H1 (cell line): ENCODE results near the gene KCTD21. TPM values are rescaled to one million over a fixed set of nuclear protein-coding genes. Genes with fewer than 3 reads are reported as not detected.

ENCODE experiments used
- CTCF ChIA-PET: fragments of 300-600 bp; sonication (Branson Sonifier 250); formaldehyde crosslinking; loops from one replicate; lab custom pipeline; 2021; ENCODE audit not compliant: partially characterized antibody; lab: Charles Lee
- POLR2A ChIA-PET: fragments of 300-600 bp; sonication (Branson Sonifier 250); formaldehyde crosslinking; loops from one replicate; lab custom pipeline; 2021; ENCODE audit warnings: inconsistent platforms; ENCODE audit not compliant: partially characterized antibody; lab: Charles Lee
- DNase-seq, 2 experiments: peaks; one replicate each; pipeline versions ENCODE4 v3.0.0 to v3.0.0-alpha.2; 2010 to 2022; ENCODE audit warnings: low spot score in 2 of 2, low read depth in 1 of 2, mixed read lengths in 1 of 2
- FAIRE-seq: peaks from 2 replicates; lab custom pipeline; 2011; peaks lifted over from hg19 to GRCh38; lab: Jason Lieb, UNC
- H2AFZ ChIP-seq: 2 replicates; pipeline ENCODE4 v1.8.1; 2012; ENCODE audit warnings: low read length, inconsistent platforms
- H2AK5ac ChIP-seq: 2 replicates; pipeline ENCODE4 v1.6.1; 2013; ENCODE audit warnings: low read depth, low read length
- H2BK120ac ChIP-seq: replicated peaks from 2 replicates; pipeline ENCODE3; 2013; ENCODE audit warnings: low read depth, low read length, inconsistent platforms
- H2BK12ac ChIP-seq: 2 replicates; pipeline ENCODE4 v1.6.1; 2013; ENCODE audit warnings: low read depth, low read length
- H2BK15ac ChIP-seq: 2 replicates; pipeline ENCODE4 v1.6.1; 2013; ENCODE audit warnings: low read length
- H2BK20ac ChIP-seq: 2 replicates; pipeline ENCODE4 v1.6.1; 2013; ENCODE audit warnings: low read length
- H2BK5ac ChIP-seq: 2 replicates; pipeline ENCODE4 v1.6.1; 2013; ENCODE audit warnings: low read depth, low read length
- H3K14ac ChIP-seq: 2 replicates; pipeline ENCODE4 v1.6.1; 2013; ENCODE audit warnings: inconsistent platforms; ENCODE audit not compliant: insufficient read length
- H3K18ac ChIP-seq: 2 replicates; pipeline ENCODE4 v1.6.1; 2013; ENCODE audit warnings: low read length; ENCODE audit errors: extremely low read depth
- H3K23ac ChIP-seq: 2 replicates; pipeline ENCODE4 v1.6.1; 2013; ENCODE audit warnings: inconsistent platforms; ENCODE audit not compliant: insufficient read length
- H3K23me2 ChIP-seq: 2 replicates; pipeline ENCODE4 v1.6.1; 2013; ENCODE audit warnings: low read depth, low read length
- H3K27ac ChIP-seq: 2 replicates; pipeline ENCODE4 v1.6.1; 2011; ENCODE audit warnings: low read depth, low read length, inconsistent platforms
- H3K27me3 ChIP-seq, 4 experiments: replicated peaks in 1 of 4; 1 replicate in 1 of 4; 2 replicates in 3 of 4; pipeline versions ENCODE4 v1.6.1 to v1.8.1; 2011 to 2013; ENCODE audit warnings: low read length in 3 of 4, mild to moderate bottlenecking in 3 of 4, inconsistent platforms in 2 of 4, mixed read lengths in 2 of 4, moderate library complexity in 1 of 4; ENCODE audit not compliant: control insufficient read depth in 3 of 4, insufficient read depth in 3 of 4; ENCODE audit errors: extremely low read depth in 1 of 4
- H3K36me3 ChIP-seq, 4 experiments: 2 replicates each; pipeline versions ENCODE4 v1.6.1 to v1.8.1; 2011 to 2013; ENCODE audit warnings: mild to moderate bottlenecking in 4 of 4, low read length in 3 of 4, moderate library complexity in 2 of 4, control low read depth in 1 of 4, inconsistent platforms in 1 of 4; ENCODE audit not compliant: insufficient read depth in 4 of 4, control insufficient read depth in 2 of 4
- H3K4ac ChIP-seq: replicated peaks from 2 replicates; pipeline ENCODE3; 2013; ENCODE audit warnings: low read length, low read depth, mixed read lengths, inconsistent platforms; ENCODE audit not compliant: insufficient read length
- H3K4me1 ChIP-seq, 4 experiments: replicated peaks in 1 of 4; 1 replicate in 1 of 4; 2 replicates in 3 of 4; pipeline versions ENCODE4 v1.6.1 to v1.8.1; 2011 to 2013; ENCODE audit warnings: low read length in 3 of 4, inconsistent platforms in 2 of 4, mixed read lengths in 1 of 4; ENCODE audit not compliant: insufficient read depth in 4 of 4, control insufficient read depth in 3 of 4
- H3K4me2 ChIP-seq, 2 experiments: 2 replicates each; pipeline versions ENCODE4 v1.6.1 to v1.8.1; 2011 to 2013; ENCODE audit warnings: low read depth in 2 of 2, low read length in 2 of 2, control low read depth in 1 of 2, inconsistent platforms in 1 of 2, mild to moderate bottlenecking in 1 of 2; ENCODE audit not compliant: insufficient read depth in 1 of 2
- H3K4me3 ChIP-seq, 4 experiments: fragments of 200-600, 300-600 bp in 1 of 4; sonication (generic), shearing (Covaris generic), sonication (Bioruptor Twin) in 1 of 4; 2 replicates each; pipeline versions ENCODE4 v1.5.1 to v1.8.1; 2011 to 2016; ENCODE audit warnings: low read length in 4 of 4, low read depth in 3 of 4, control low read depth in 2 of 4, inconsistent platforms in 2 of 4, mild to moderate bottlenecking in 2 of 4, mixed read lengths in 1 of 4, moderate library complexity in 1 of 4; ENCODE audit not compliant: insufficient read depth in 2 of 4; ENCODE audit errors: extremely low read depth in 1 of 4
- H3K56ac ChIP-seq: replicated peaks from 2 replicates; pipeline ENCODE3; 2013; ENCODE audit warnings: low read depth, mild to moderate bottlenecking, mixed read lengths, low read length, inconsistent platforms; ENCODE audit not compliant: insufficient read length
- H3K79me1 ChIP-seq: 2 replicates; pipeline ENCODE4 v1.6.1; 2013; ENCODE audit warnings: low read depth, low read length, control low read depth
- H3K79me2 ChIP-seq, 2 experiments: 2 replicates each; pipeline versions ENCODE4 v1.6.1 to v1.8.1; 2012 to 2013; ENCODE audit warnings: low read length in 2 of 2, mild to moderate bottlenecking in 2 of 2, inconsistent platforms in 1 of 2; ENCODE audit not compliant: insufficient read depth in 2 of 2, control insufficient read depth in 1 of 2
- H3K9ac ChIP-seq, 4 experiments: replicated peaks in 1 of 4; 1 replicate in 1 of 4; 2 replicates in 3 of 4; pipeline versions ENCODE4 v1.6.1 to v1.8.1; 2011 to 2013; ENCODE audit warnings: low read depth in 3 of 4, low read length in 3 of 4, control low read depth in 2 of 4, mild to moderate bottlenecking in 2 of 4, moderate library complexity in 2 of 4, inconsistent platforms in 1 of 4; ENCODE audit errors: extremely low read depth in 1 of 4
- H3K9me3 ChIP-seq, 2 experiments: 2 replicates each; pipeline versions ENCODE4 v1.6.1 to v1.8.1; 2012 to 2013; ENCODE audit warnings: mild to moderate bottlenecking in 2 of 2, moderate library complexity in 2 of 2, control low read depth in 1 of 2, inconsistent platforms in 1 of 2, low read depth in 1 of 2, low read length in 1 of 2, mixed read lengths in 1 of 2; ENCODE audit not compliant: insufficient read depth in 2 of 2
- H4K20me1 ChIP-seq, 2 experiments: replicated peaks in 1 of 2; 2 replicates each; pipeline versions ENCODE3 to v1.8.1; 2011 to 2013; ENCODE audit warnings: inconsistent platforms in 2 of 2, low read length in 2 of 2, mild to moderate bottlenecking in 1 of 2; ENCODE audit not compliant: insufficient read depth in 2 of 2, control insufficient read depth in 1 of 2
- H4K5ac ChIP-seq: 2 replicates; pipeline ENCODE4 v1.6.1; 2013; ENCODE audit warnings: low read length, low read depth, mixed read lengths, inconsistent platforms; ENCODE audit not compliant: insufficient read length
- H4K8ac ChIP-seq: 2 replicates; pipeline ENCODE4 v1.8.0; 2013; ENCODE audit warnings: mild to moderate bottlenecking, moderate library complexity, low read length, inconsistent platforms; ENCODE audit not compliant: insufficient read depth; ENCODE audit errors: extremely low read depth
- H4K91ac ChIP-seq: replicated peaks from 2 replicates; pipeline ENCODE3; 2013; ENCODE audit warnings: low read length, mixed read lengths, inconsistent platforms; ENCODE audit not compliant: insufficient read length
- BACH1 ChIP-seq: IDR thresholded peaks from 2 replicates; pipeline ENCODE4 v1.6.1; 2012; ENCODE audit warnings: low read length, improper control_type of control experiment
- BCL11A ChIP-seq, 2 experiments: IDR thresholded peaks; one replicate each; pipeline ENCODE4 v1.6.1; 2011; ENCODE audit warnings: low read depth in 2 of 2, low read length in 2 of 2, mild to moderate bottlenecking in 2 of 2
- CTCF ChIP-seq, 3 experiments: IDR thresholded peaks; 1 replicate in 2 of 3; 2 replicates in 1 of 3; pipeline versions ENCODE4 v1.5.1 to v1.6.1; 2011; ENCODE audit warnings: low read length in 3 of 3, mild to moderate bottlenecking in 3 of 3, inconsistent platforms in 2 of 3, low read depth in 1 of 3, moderate library complexity in 1 of 3; ENCODE audit not compliant: insufficient read depth in 1 of 3; ENCODE audit errors: control extremely low read depth in 1 of 3
- RAD21 ChIP-seq, 2 experiments: IDR thresholded peaks in 1 of 2; conservative IDR thresholded peaks in 1 of 2; 2 replicates each; pipeline ENCODE4 v1.6.1; 2011; ENCODE audit warnings: low read depth in 2 of 2, low read length in 2 of 2, improper control_type of control experiment in 1 of 2, inconsistent platforms in 1 of 2, mild to moderate bottlenecking in 1 of 2, moderate library complexity in 1 of 2
- SIN3A ChIP-seq, 2 experiments: IDR thresholded peaks in 1 of 2; conservative IDR thresholded peaks in 1 of 2; 2 replicates each; pipeline ENCODE4 v1.6.1; 2011 to 2012; ENCODE audit warnings: low read length in 2 of 2, improper control_type of control experiment in 1 of 2, low read depth in 1 of 2, mild to moderate bottlenecking in 1 of 2
- SP1 ChIP-seq: IDR thresholded peaks from 2 replicates; pipeline ENCODE4 v1.6.1; 2011; ENCODE audit warnings: low read depth, low read length
- SP2 ChIP-seq: IDR thresholded peaks from 2 replicates; pipeline ENCODE4 v1.6.1; 2012; ENCODE audit warnings: mild to moderate bottlenecking, low read length, inconsistent platforms
- TCF12 ChIP-seq: IDR thresholded peaks from 2 replicates; pipeline ENCODE4 v1.6.1; 2011; ENCODE audit warnings: low read depth, mild to moderate bottlenecking, low read length
- TEAD4 ChIP-seq: IDR thresholded peaks from 2 replicates; pipeline ENCODE4 v1.6.1; 2012; ENCODE audit warnings: low read depth, low read length, inconsistent platforms, mixed read lengths
- YY1 ChIP-seq: IDR thresholded peaks from 2 replicates; pipeline ENCODE4 v1.6.1; 2011; ENCODE audit warnings: low read depth, mild to moderate bottlenecking, low read length
- WGBS, 2 experiments: shearing (Covaris generic) in 1 of 2; methylation state at CpG; one replicate each; pipeline versions ENCODE4 v1.1.6 to v1.1.7; 2013 to 2015; ENCODE audit warnings: low lambda C conversion rate in 2 of 2, mixed read lengths in 2 of 2, inconsistent platforms in 1 of 2, low coverage in 1 of 2, missing lambda C conversion rate in 1 of 2; ENCODE audit not compliant: insufficient replicate concordance in 2 of 2, insufficient coverage in 1 of 2, insufficient read length in 1 of 2; ENCODE audit errors: extremely low coverage in 1 of 2, missing lambda C conversion rate in 1 of 2; 5-methylcytosine and 5-hydroxymethylcytosine counted together
- polyA plus RNA-seq, 7 experiments: library from polyadenylated mRNA; depleted of rRNA in 3 of 7; stranded (reverse) in 5 of 7; unstranded in 2 of 7; fragments of >200 nt in 5 of 7; fragments of 200-250 nt in 2 of 7; gene quantifications; 1 replicate in 5 of 7; 2 replicates in 1 of 7; 4 replicates in 1 of 7; pipeline versions ENCODE4 v1.2.1 to v1.2.3, GENCODE V29; 2011 to 2013; ENCODE audit warnings: missing spikeins in 2 of 7, mixed read lengths in 2 of 7
- total RNA-seq: library from RNA; stranded (reverse); fragmentation: NEBNext Ultra II Directional; extraction: Animal tissue kit (Norgen Biotek cat#: 25700); gene quantifications from 2 replicates; pipeline ENCODE4 v1.2.1, GENCODE V29; 2021
- TF ChIP-seq, protein P1 (sequence below): IDR thresholded peaks from 2 replicates; pipeline ENCODE4 v1.6.1; 2011; ENCODE audit warnings: low read length, improper control_type of control experiment

The KCTD21 gene
- total and polyA plus RNA-seq, 2 of the 8 experiments (the other 6 are each of a cell fraction or from before 2014, with no cell fraction given), result 3.2 to 4.1 TPM

GRCh38 chr11:78211565-78211964 is 23.1 kb upstream of the KCTD21 start:
- H3K79me1 ChIP-seq, result 0 out of 2 replicates have a peak, but pooled peaks cover 2% of the 10 kb centered on the region
- no peak overlapping the region for H4K5ac ChIP-seq
- H2AK5ac ChIP-seq, result no peak overlapping the region
- H3K23ac ChIP-seq, result no peak overlapping the region
- no peak overlapping the region for H4K91ac ChIP-seq
- H3K4ac ChIP-seq, result no peak overlapping the region
- no peak overlapping the region for H3K4me2 ChIP-seq
- DNase-seq, result no peak
- no peak overlapping the region for H2BK120ac ChIP-seq
- peaks cover 0 to 4% of the 10 kb centered on the region in 2 experiments for H4K20me1 ChIP-seq
- H2AFZ ChIP-seq, result no peak overlapping the region
- FAIRE-seq, result no peak
- no peaks in the 10 kb centered on the region for H3K23me2 ChIP-seq
- no peak overlapping the region for H3K27ac ChIP-seq
- ChIA-PET POLR2A (interaction anchor here (1.6 kb wide), 1 partner anchor 11 kb away, joined by 3 read pairs; no protein-coding TSS in a partner anchor), CTCF (no interaction called here)
- peaks cover 0 to 9% (median 2%) of the 10 kb centered on the region in 4 experiments; a peak in 6 of 8 replicates for H3K36me3 ChIP-seq
- no peaks in the 10 kb centered on the region for H3K9me3 ChIP-seq
- 91% methylated on average over 5 of the region's 5 CpGs; no CpG with 5 or more reads in 1 of the 2 experiments for WGBS, 2 experiments
- H3K9ac ChIP-seq, result no peak overlapping the region
- H3K14ac ChIP-seq, result no peak overlapping the region
- no peaks in the 10 kb centered on the region; a peak in 1 of 7 replicates for H3K4me1 ChIP-seq
- no peak overlapping the region for H2BK15ac ChIP-seq
- no peaks in the 10 kb centered on the region for H3K79me2 ChIP-seq
- H2BK5ac ChIP-seq, result no peak overlapping the region
- H2BK12ac ChIP-seq, result no peak overlapping the region
- no peak overlapping the region for H3K56ac ChIP-seq
- no peak overlapping the region for H3K18ac ChIP-seq
- no peaks in the 10 kb centered on the region for H3K27me3 ChIP-seq
- H4K8ac ChIP-seq, result no peak overlapping the region
- H2BK20ac ChIP-seq, result no peak overlapping the region
- H3K4me3 ChIP-seq, result no peak overlapping the region
- TF ChIP-seq YY1, result no peak
- no peak for TF ChIP-seq BACH1
- TF ChIP-seq TEAD4, result no peak
- no peak for TF ChIP-seq SP2
- no peak for TF ChIP-seq RAD21 (IDR thresholded peaks at IDR 0.05 in 1 of 2, conservative IDR thresholded peaks at IDR 0.05 in 1 of 2; ENCODE audit: low read depth in 2 of 2, low read length in 2 of 2)
- no peak for TF ChIP-seq BCL11A (IDR thresholded peaks at IDR 0.05; ENCODE audit: low read depth in 2 of 2, low read length in 2 of 2)
- TF ChIP-seq, protein P1, sequence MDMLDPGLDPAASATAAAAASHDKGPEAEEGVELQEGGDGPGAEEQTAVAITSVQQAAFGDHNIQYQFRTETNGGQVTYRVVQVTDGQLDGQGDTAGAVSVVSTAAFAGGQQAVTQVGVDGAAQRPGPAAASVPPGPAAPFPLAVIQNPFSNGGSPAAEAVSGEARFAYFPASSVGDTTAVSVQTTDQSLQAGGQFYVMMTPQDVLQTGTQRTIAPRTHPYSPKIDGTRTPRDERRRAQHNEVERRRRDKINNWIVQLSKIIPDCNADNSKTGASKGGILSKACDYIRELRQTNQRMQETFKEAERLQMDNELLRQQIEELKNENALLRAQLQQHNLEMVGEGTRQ, result no peak
- TF ChIP-seq CTCF (IDR thresholded peaks at IDR 0.05; ENCODE audit: control extremely low read depth in 1 of 3, insufficient read depth in 1 of 3, low read depth in 1 of 3, low read length in 3 of 3), result no peak
- TF ChIP-seq SIN3A (conservative IDR thresholded peaks at IDR 0.05 in 1 of 2, IDR thresholded peaks at IDR 0.05 in 1 of 2; ENCODE audit: low read depth in 1 of 2, low read length in 2 of 2), result no peak
- TF ChIP-seq TCF12, result no peak
- no peak for TF ChIP-seq SP1
